A673 (cell line): ENCODE data around the gene DIP2A.

Source experiments
- CTCF ChIP-seq: fragments of 300-800, 200-600 bp; sonication (generic); conservative IDR thresholded peaks from 2 replicates; pipeline ENCODE4 v1.5.1; 2017; ENCODE audit warnings: low read depth, mild to moderate bottlenecking, antibody characterized with exemption, low read length, moderate library complexity, mixed read lengths
- EZH2 ChIP-seq: fragments of 200-600 bp; sonication (generic); IDR thresholded peaks from 2 replicates; pipeline ENCODE4 v1.6.1; 2017; ENCODE audit warnings: borderline replicate concordance, low read depth, mild to moderate bottlenecking, mixed read lengths, antibody characterized with exemption, low read length; ENCODE audit not compliant: poor library complexity, severe bottlenecking

- TF ChIP-seq CTCF (no peak), EZH2 (no peak)
These were observed 158.0 kb downstream of the DIP2A start for GRCh38 chr21:46616656-46617055.
